Body of pancreas (tissue), 4 donors: ENCODE measurements around the gene ARHGEF4. TPM values are rescaled to one million over a fixed set of nuclear protein-coding genes. Genes with fewer than 3 reads are reported as not detected.

Experiments used
- ATAC-seq: fragments of 150-250 bp; one replicate; pipeline ENCODE4 v1.9.1; 2016
- DNase-seq, 4 donors: peaks; one replicate each; pipeline ENCODE4 v3.0.0-alpha.2; 2019
- H3K27ac ChIP-seq, 4 donors: fragments of 200-600 bp; sonication (generic); 1 replicate in 3 of 4; 2 replicates in 1 of 4; pipeline versions ENCODE4 v1.5.1 to v1.6.1; 2016 to 2019; ENCODE audit warnings: mild to moderate bottlenecking in 1 of 4, mixed read lengths in 1 of 4, moderate library complexity in 1 of 4
- H3K27me3 ChIP-seq, 2 donors: fragments of 200-600 bp; sonication (generic); one replicate each; pipeline ENCODE4 v1.6.0; 2016; ENCODE audit warnings: mild to moderate bottlenecking in 1 of 2
- H3K36me3 ChIP-seq, 2 donors: fragments of 200-600 bp; sonication (generic); replicated peaks in 1 of 2; 2 replicates each; pipeline ENCODE4 v1.5.1; 2016; ENCODE audit warnings: low read depth in 2 of 2; ENCODE audit not compliant: insufficient read depth in 1 of 2
- H3K4me1 ChIP-seq: fragments of 200-600 bp; sonication (generic); one replicate; pipeline ENCODE4 v1.6.0; 2016
- H3K4me3 ChIP-seq, 2 donors: fragments of 200-600 bp; sonication (generic); 1 replicate in 1 of 2; 2 replicates in 1 of 2; pipeline ENCODE4 v1.5.1; 2016 to 2019
- H3K9me3 ChIP-seq, 3 donors: fragments of 200-600 bp; sonication (generic); 1 replicate in 2 of 3; 2 replicates in 1 of 3; pipeline ENCODE4 v1.5.1; 2016
- CTCF ChIP-seq, 7 experiments: fragments of 450-650 bp in 4 of 7; fragments of 200-600 bp in 3 of 7; sonication (generic) in 3 of 7; IDR thresholded peaks; one replicate each; pipeline ENCODE4 v1.5.1; 2016 to 2019; ENCODE audit warnings: antibody characterized with exemption in 7 of 7
- POLR2A ChIP-seq, 3 donors: fragments of 450-650 bp; IDR thresholded peaks; one replicate each; pipeline ENCODE4 v1.6.1; 2016; ENCODE audit warnings: antibody characterized with exemption in 3 of 3, mild to moderate bottlenecking in 2 of 3
- WGBS, 2 donors: methylation state at CpG; one replicate each; pipeline ENCODE4 v1.1.5; 2017; 5-methylcytosine and 5-hydroxymethylcytosine counted together
- intact Hi-C: fragments of 100-400 bp; cut with DNase I; formaldehyde crosslinking; loops from one replicate; pipeline ENCODE4 v1.15.1; 2023
- total RNA-seq, 2 donors: library from RNA; depleted of rRNA; stranded (reverse); fragments of >200 nt; gene quantifications; one replicate each; pipeline ENCODE4 v1.1.0, GENCODE V29; 2016

Gene ARHGEF4
- total RNA-seq, 2 donors from 2014 or later, result 28.8 to 39.9 TPM

GRCh38 chr2:130936451-130936850 is 99.7 kb downstream of the ARHGEF4 start:
- intact Hi-C loops, result no loop called here
- H3K36me3 ChIP-seq, result no peaks in the 10 kb centered on the region

GRCh38 chr2:130947967-130948366 is 111.3 kb downstream of the ARHGEF4 start:
- Histone ChIP-seq H3K4me1 (no peaks in the 10 kb centered on the region), H3K9me3 (peaks cover 0 to 7% (median 0%) of the 10 kb centered on the region in 3 donors), H3K36me3 (no peaks in the 10 kb centered on the region), H3K4me3 (no peak overlapping the region), H3K27ac (no peak overlapping the region), H3K27me3 (no peaks in the 10 kb centered on the region)
- TF ChIP-seq POLR2A (IDR thresholded peaks at IDR 0.05), result no peak
- TF ChIP-seq CTCF (IDR thresholded peaks at IDR 0.05), result no peak
- ATAC-seq (no peak), DNase-seq (no peak)
- 88 to 93% methylated on average over 6 of the region's 6 CpGs for WGBS, 2 donors
- intact Hi-C loops, result no loop called here

More at GRCh38 chr2:130936451-130936850, 99.7 kb downstream of the ARHGEF4 start:
- H3K4me1 ChIP-seq, result no peaks in the 10 kb centered on the region
- no peak for TF ChIP-seq CTCF (IDR thresholded peaks at IDR 0.05)
- no peak for TF ChIP-seq POLR2A (IDR thresholded peaks at IDR 0.05)
- H3K9me3 ChIP-seq, result no peaks in the 10 kb centered on the region
- no peak for ATAC-seq
- no peak overlapping the region for H3K27ac ChIP-seq
- DNase-seq, result no peak
- H3K27me3 ChIP-seq, result no peaks in the 10 kb centered on the region
- no peak overlapping the region for H3K4me3 ChIP-seq

- DNase-seq, result no peak
- WGBS, 2 donors, result 68 to 70% methylated on average over 6 of the region's 6 CpGs
- H3K9me3 ChIP-seq, result peaks cover 0 to 3% (median 0%) of the 10 kb centered on the region in 3 donors
- TF ChIP-seq POLR2A (IDR thresholded peaks at IDR 0.05) (no peak), CTCF (IDR thresholded peaks at IDR 0.05) (no peak)
- H3K27ac ChIP-seq, result no peak overlapping the region
- no peak for ATAC-seq
- no peaks in the 10 kb centered on the region for H3K4me1 ChIP-seq
- intact Hi-C loops, result no loop called here
- H3K36me3 ChIP-seq, result no peaks in the 10 kb centered on the region
- H3K4me3 ChIP-seq, result no peak overlapping the region
- no peaks in the 10 kb centered on the region for H3K27me3 ChIP-seq
Observed at GRCh38 chr2:130949954-130950353, 113.2 kb downstream of the ARHGEF4 start.

GRCh38 chr2:130951018-130951417 is 114.3 kb downstream of the ARHGEF4 start:
- intact Hi-C loops, result no loop called here
- TF ChIP-seq CTCF (IDR thresholded peaks at IDR 0.05) (no peak), POLR2A (IDR thresholded peaks at IDR 0.05) (no peak)

GRCh38 chr2:130954873-130955272 is 118.2 kb downstream of the ARHGEF4 start:
- WGBS, 2 donors, result 84 to 90% methylated on average over 1 of the region's 1 CpG
- no peak for DNase-seq
- intact Hi-C loops, result no loop called here

More at GRCh38 chr2:130951018-130951417, 114.3 kb downstream of the ARHGEF4 start:
- no peak overlapping the region for H3K4me3 ChIP-seq
- H3K27ac ChIP-seq, result no peak overlapping the region
- DNase-seq (no peak), ATAC-seq (no peak)
- H3K36me3 ChIP-seq, result no peaks in the 10 kb centered on the region
- H3K9me3 ChIP-seq, result no peaks in the 10 kb centered on the region
- no peaks in the 10 kb centered on the region for H3K27me3 ChIP-seq
- H3K4me1 ChIP-seq, result no peaks in the 10 kb centered on the region

More at GRCh38 chr2:130954873-130955272, 118.2 kb downstream of the ARHGEF4 start:
- Histone ChIP-seq H3K4me1 (no peaks in the 10 kb centered on the region), H3K9me3 (no peaks in the 10 kb centered on the region), H3K36me3 (no peaks in the 10 kb centered on the region), H3K27ac (no peak overlapping the region), H3K27me3 (no peaks in the 10 kb centered on the region), H3K4me3 (no peak overlapping the region)
- no peak for ATAC-seq
- no peak for TF ChIP-seq CTCF (IDR thresholded peaks at IDR 0.05)
- no peak for TF ChIP-seq POLR2A (IDR thresholded peaks at IDR 0.05)
